Stimulated activated CD4-positive, alpha-beta T cell treated with anti-CD3 and anti-CD28 coated beads, Interleukin-1b, Interleukin-23, amount 100 ng/mL, for 4 hours (primary cell): ENCODE measurements around the gene GP1BA.
A peak's percentile ranks its signal among the peaks of the same experiment; 100 is the strongest.

Experiments
- DNase-seq, 2 donors: peaks; one replicate each; pipeline ENCODE4 v3.0.0-alpha.2; 2020; ENCODE audit warnings: low read depth in 2 of 2

GP1BA gene

GRCh38 chr17:4973256-4974114, 41.4 kb downstream of the GP1BA start:
- no peak for DNase-seq

GRCh38 chr17:4974115-4974670, 42.1 kb downstream of the GP1BA start:
- no peak for DNase-seq

- DNase-seq: no peak
Observed at GRCh38 chr17:4978726-4979125, 46.6 kb downstream of the GP1BA start.

- peak in 1 of 2 donors; percentile 53 for DNase-seq
Observed at GRCh38 chr17:4980644-4981216, 48.7 kb downstream of the GP1BA start.

GRCh38 chr17:4982305-4982704, 50.2 kb downstream of the GP1BA start:
- no peak for DNase-seq
